PC-3 (cell line): ENCODE measurements around the gene ANKRD23. TPM values are rescaled to one million over a fixed set of nuclear protein-coding genes. Genes with fewer than 3 reads are reported as not detected.

ENCODE experiments used
- ATAC-seq: fragments of 200-7000 bp; cut with Tn5 transposase; 2 replicates; pipeline ENCODE4 v1.9.1; 2020; ENCODE audit warnings: mild to moderate bottlenecking, moderate library complexity
- BruUV-seq: library from RNA; stranded (reverse); fragments of 400-500 nt; replicated peaks from 2 replicates; lab custom pipeline; 2021; lab: Mats Ljungman, UMichigan
- CTCF ChIA-PET: fragments of 300-600 bp; sonication (Branson Sonifier 250); formaldehyde crosslinking; loops from one replicate; lab custom pipeline; 2022; ENCODE audit warnings: antibody characterized with exemption; lab: Charles Lee
- POLR2A ChIA-PET: fragments of 300-600 bp; sonication (Branson Sonifier 250); formaldehyde crosslinking; loops from one replicate; lab custom pipeline; 2022; ENCODE audit warnings: antibody characterized with exemption; ENCODE audit not compliant: unreplicated experiment; lab: Charles Lee
- DNase-seq: peaks from one replicate; pipeline ENCODE4 v3.0.0-alpha.2; 2015
- H2AFZ ChIP-seq: fragments of 300-600 bp; sonication (generic); 2 replicates; pipeline ENCODE4 v1.6.0; 2016; ENCODE audit warnings: antibody characterized with exemption, low read length
- H3F3A ChIP-seq: fragments of 300-600 bp; sonication (generic); one replicate; pipeline ENCODE4 v1.6.0; 2017; ENCODE audit warnings: antibody characterized with exemption, low read length, control low read depth, mild to moderate bottlenecking; ENCODE audit not compliant: unreplicated experiment
- H3K27ac ChIP-seq: fragments of 300-600 bp; sonication (generic); 2 replicates; pipeline ENCODE4 v1.5.1; 2016; ENCODE audit warnings: mild to moderate bottlenecking, low read length
- H3K27me3 ChIP-seq: fragments of 300-600 bp; sonication (generic); 2 replicates; pipeline ENCODE4 v1.6.1; 2016; ENCODE audit warnings: low read length, mixed read lengths
- H3K36me3 ChIP-seq: fragments of 300-600 bp; sonication (generic); 2 replicates; pipeline ENCODE4 v1.6.1; 2016; ENCODE audit warnings: low read depth, mixed run types, low read length, mixed read lengths
- H3K4me1 ChIP-seq: fragments of 300-600 bp; sonication (generic); 2 replicates; pipeline ENCODE4 v1.5.1; 2016; ENCODE audit warnings: low read length; ENCODE audit not compliant: insufficient read depth
- H3K4me2 ChIP-seq: fragments of 300-600 bp; sonication (generic); 2 replicates; pipeline ENCODE4 v1.6.0; 2016; ENCODE audit warnings: low read length
- H3K4me3 ChIP-seq: fragments of 300-600 bp; sonication (generic); 2 replicates; pipeline ENCODE4 v1.5.1; 2016; ENCODE audit warnings: mild to moderate bottlenecking, low read length, mixed read lengths
- H3K79me2 ChIP-seq: fragments of 300-600 bp; sonication (generic); 2 replicates; pipeline ENCODE4 v1.6.1; 2017; ENCODE audit warnings: low read length, mixed read lengths
- H3K9ac ChIP-seq: fragments of 300-600 bp; sonication (generic); 2 replicates; pipeline ENCODE4 v1.6.0; 2016; ENCODE audit warnings: mild to moderate bottlenecking, low read length
- H3K9me2 ChIP-seq: fragments of 300-600 bp; sonication (generic); replicated peaks from 2 replicates; pipeline ENCODE4 v1.6.1; 2016; ENCODE audit warnings: mixed run types, low read length, mixed read lengths
- H3K9me3 ChIP-seq: fragments of 300-600 bp; sonication (generic); 2 replicates; pipeline ENCODE4 v1.6.1; 2016; ENCODE audit warnings: low read length, mixed read lengths
- H4K20me1 ChIP-seq: fragments of 300-600 bp; sonication (generic); 2 replicates; pipeline ENCODE4 v1.6.1; 2016; ENCODE audit warnings: low read length, mixed read lengths
- EZH2 ChIP-seq: fragments of 300-600 bp; sonication (generic); IDR thresholded peaks from one replicate; pipeline ENCODE4 v1.6.1; 2017; ENCODE audit warnings: antibody characterized with exemption, mild to moderate bottlenecking, low read length; ENCODE audit not compliant: unreplicated experiment
- EZH2phosphoT487 ChIP-seq: fragments of 300-600 bp; sonication (generic); IDR thresholded peaks from 2 replicates; pipeline ENCODE4 v1.6.1; 2018; ENCODE audit warnings: mild to moderate bottlenecking, antibody characterized with exemption, low read length, borderline replicate concordance
- intact Hi-C: fragments of 100-400 bp; cut with micrococcal nuclease; formaldehyde crosslinking; loops from 2 replicates; pipeline ENCODE4 v1.9.0; 2023
- total RNA-seq: library from RNA; depleted of rRNA; stranded (reverse); fragments of >200 nt; gene quantifications from 2 replicates; pipeline ENCODE4 v1.2.3, GENCODE V29; 2014
- TF ChIP-seq, protein P1 (sequence below): fragments of 300-600 bp; sonication (generic); conservative IDR thresholded peaks from 2 replicates; pipeline ENCODE4 v1.5.1; 2017; ENCODE audit warnings: antibody characterized with exemption, low read depth, mild to moderate bottlenecking, low read length

ANKRD23 gene
- total RNA-seq, 1 experiment from 2014 or later: 8.2 TPM

DNA sequence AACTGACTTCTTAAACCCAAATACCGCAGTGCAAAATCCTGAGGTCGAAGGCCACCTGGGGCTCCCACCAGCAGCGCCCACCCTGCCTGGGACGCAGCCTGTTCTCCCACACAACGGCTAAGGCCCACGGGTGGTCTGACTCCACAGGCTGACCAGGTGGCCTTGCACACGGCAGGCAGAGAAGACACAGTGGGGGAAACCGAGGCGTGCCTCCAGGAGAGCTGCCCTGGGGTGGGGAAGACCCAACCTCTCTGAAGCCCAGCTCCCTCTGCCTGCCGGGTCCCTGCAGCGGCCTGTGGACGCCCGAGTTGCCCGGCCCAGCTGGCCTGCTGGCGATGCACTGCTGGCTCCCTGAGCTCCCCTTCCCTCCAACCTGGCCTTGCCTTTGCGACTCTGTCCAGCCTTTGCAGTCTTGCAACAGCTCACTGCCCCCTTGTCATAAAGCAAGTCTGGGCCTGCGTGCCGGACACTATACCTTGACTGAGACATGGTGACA, 35.8 kb upstream of the ANKRD23 start:
- TF ChIP-seq EZH2phosphoT487 (no peak), EZH2 (no peak)
- TF ChIP-seq, protein P1, sequence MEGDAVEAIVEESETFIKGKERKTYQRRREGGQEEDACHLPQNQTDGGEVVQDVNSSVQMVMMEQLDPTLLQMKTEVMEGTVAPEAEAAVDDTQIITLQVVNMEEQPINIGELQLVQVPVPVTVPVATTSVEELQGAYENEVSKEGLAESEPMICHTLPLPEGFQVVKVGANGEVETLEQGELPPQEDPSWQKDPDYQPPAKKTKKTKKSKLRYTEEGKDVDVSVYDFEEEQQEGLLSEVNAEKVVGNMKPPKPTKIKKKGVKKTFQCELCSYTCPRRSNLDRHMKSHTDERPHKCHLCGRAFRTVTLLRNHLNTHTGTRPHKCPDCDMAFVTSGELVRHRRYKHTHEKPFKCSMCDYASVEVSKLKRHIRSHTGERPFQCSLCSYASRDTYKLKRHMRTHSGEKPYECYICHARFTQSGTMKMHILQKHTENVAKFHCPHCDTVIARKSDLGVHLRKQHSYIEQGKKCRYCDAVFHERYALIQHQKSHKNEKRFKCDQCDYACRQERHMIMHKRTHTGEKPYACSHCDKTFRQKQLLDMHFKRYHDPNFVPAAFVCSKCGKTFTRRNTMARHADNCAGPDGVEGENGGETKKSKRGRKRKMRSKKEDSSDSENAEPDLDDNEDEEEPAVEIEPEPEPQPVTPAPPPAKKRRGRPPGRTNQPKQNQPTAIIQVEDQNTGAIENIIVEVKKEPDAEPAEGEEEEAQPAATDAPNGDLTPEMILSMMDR: no peak
- no peak for DNase-seq
- H3K4me1 ChIP-seq: peaks cover 32% of the 10 kb centered on the region
- no peaks in the 10 kb centered on the region for H3F3A ChIP-seq
- no peak overlapping the region for H3K9ac ChIP-seq
- no peaks in the 10 kb centered on the region for H3K36me3 ChIP-seq
- intact Hi-C loops: no loop called here
- no peak for ATAC-seq
- no peak overlapping the region for H2AFZ ChIP-seq
- H4K20me1 ChIP-seq: no peaks in the 10 kb centered on the region
- H3K4me3 ChIP-seq: no peak overlapping the region
- H3K9me2 ChIP-seq: no peaks in the 10 kb centered on the region
- no peaks in the 10 kb centered on the region for H3K79me2 ChIP-seq
- no peaks in the 10 kb centered on the region for H3K9me3 ChIP-seq
- no peak overlapping the region for H3K27ac ChIP-seq
- no peaks in the 10 kb centered on the region for H3K27me3 ChIP-seq
- no TSS peak for BruUV-seq
- ChIA-PET POLR2A (no interaction called here), CTCF (no interaction called here)
- no peak overlapping the region for H3K4me2 ChIP-seq

DNA sequence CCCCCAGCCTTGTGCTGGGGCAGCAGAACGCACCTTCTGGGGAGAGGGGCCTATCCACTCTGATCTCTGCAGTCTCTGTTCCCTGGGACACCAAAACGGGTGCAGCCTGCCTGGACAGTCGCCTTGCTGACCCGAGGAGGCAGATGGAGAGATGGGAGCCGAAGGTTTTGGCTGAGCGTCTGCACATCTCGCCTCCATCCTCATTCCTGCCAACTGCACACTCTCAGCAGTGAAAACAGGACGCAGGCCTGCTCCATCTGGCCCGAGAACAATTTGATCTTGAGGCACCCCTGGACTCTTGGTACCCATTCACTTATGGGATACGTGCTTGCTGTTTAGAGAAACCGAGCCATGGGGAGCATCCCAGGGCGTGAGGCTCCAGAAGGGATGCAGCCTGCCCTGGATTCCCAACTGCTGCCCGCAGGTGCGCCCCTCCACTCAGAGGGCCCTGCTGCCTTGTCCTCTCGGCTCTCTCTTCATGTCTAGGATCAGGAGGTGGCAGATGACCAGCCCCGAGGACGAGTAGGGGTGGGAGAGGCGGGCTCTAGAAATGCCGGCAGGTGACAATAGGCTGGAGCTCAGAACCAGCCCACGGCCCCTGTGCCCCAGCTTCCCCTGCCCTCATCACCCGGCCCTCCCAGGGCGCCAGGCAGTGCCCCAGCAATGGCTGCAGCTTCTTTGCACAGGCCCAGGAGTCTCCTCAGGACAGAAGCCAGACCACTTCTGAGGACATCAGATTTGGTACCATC, 35.1 kb upstream of the ANKRD23 start:
- no peak overlapping the region for H3K27ac ChIP-seq
- H3K9ac ChIP-seq: no peak overlapping the region
- POLR2A ChIA-PET: no interaction called here
- H3K36me3 ChIP-seq: no peaks in the 10 kb centered on the region
- no TSS peak for BruUV-seq
- no peaks in the 10 kb centered on the region for H3K79me2 ChIP-seq
- no peaks in the 10 kb centered on the region for H3K9me3 ChIP-seq
- H4K20me1 ChIP-seq: no peaks in the 10 kb centered on the region
- no peaks in the 10 kb centered on the region for H3F3A ChIP-seq
- H2AFZ ChIP-seq: no peak overlapping the region
- intact Hi-C loops: no loop called here
- H3K4me2 ChIP-seq: no peak overlapping the region
- H3K27me3 ChIP-seq: no peaks in the 10 kb centered on the region
- H3K4me3 ChIP-seq: no peak overlapping the region
- DNase-seq: no peak
- TF ChIP-seq EZH2 (no peak), EZH2phosphoT487 (no peak)
- TF ChIP-seq, protein P1: no peak
- ATAC-seq: no peak
- CTCF ChIA-PET: no interaction called here
- H3K9me2 ChIP-seq: no peaks in the 10 kb centered on the region
- peaks cover 31% of the 10 kb centered on the region for H3K4me1 ChIP-seq

DNA sequence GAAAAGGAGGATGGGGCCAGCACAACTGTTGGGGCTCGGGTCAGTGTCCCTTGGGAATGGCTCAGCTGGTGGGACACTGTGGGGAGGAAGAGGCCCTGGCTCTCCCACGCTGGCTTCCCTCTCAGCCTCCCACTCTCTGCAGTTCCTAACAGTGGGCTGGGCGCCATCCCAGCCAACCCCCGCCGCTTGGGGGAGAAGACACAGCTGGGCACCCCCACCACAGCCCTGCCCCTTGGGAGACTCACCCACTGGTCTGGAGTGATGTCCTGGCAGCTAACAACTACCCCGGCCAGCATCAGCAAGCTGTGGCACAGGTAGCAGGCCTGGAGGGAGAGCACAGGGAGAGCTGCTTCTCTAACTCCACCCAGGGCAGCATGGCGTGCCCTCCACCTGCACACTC, 34.4 kb upstream of the ANKRD23 start:
- H3K36me3 ChIP-seq: no peaks in the 10 kb centered on the region
- POLR2A ChIA-PET: interaction anchor here (0.6 kb wide), 1 partner anchor 11 kb away, joined by 3 read pairs; no protein-coding TSS in a partner anchor
- intact Hi-C loops: no loop called here
- H3K27ac ChIP-seq: no peak overlapping the region
- H3K4me1 ChIP-seq: peaks cover 31% of the 10 kb centered on the region
- no peaks in the 10 kb centered on the region for H3K79me2 ChIP-seq
- H3K4me2 ChIP-seq: no peak overlapping the region
- no peaks in the 10 kb centered on the region for H3K9me3 ChIP-seq
- H4K20me1 ChIP-seq: no peaks in the 10 kb centered on the region
- H3K9me2 ChIP-seq: no peaks in the 10 kb centered on the region
- BruUV-seq: no TSS peak
- ATAC-seq: no peak
- TF ChIP-seq EZH2: no peak
- no peak for TF ChIP-seq EZH2phosphoT487
- TF ChIP-seq, protein P1: no peak
- H3K27me3 ChIP-seq: no peaks in the 10 kb centered on the region
- H2AFZ ChIP-seq: no peak overlapping the region
- H3F3A ChIP-seq: no peaks in the 10 kb centered on the region
- CTCF ChIA-PET: no interaction called here
- H3K4me3 ChIP-seq: no peak overlapping the region
- DNase-seq: no peak
- no peak overlapping the region for H3K9ac ChIP-seq
